Measurements from ENCODE around the gene TMEM19.

- TF ChIP-seq, protein P1, sequence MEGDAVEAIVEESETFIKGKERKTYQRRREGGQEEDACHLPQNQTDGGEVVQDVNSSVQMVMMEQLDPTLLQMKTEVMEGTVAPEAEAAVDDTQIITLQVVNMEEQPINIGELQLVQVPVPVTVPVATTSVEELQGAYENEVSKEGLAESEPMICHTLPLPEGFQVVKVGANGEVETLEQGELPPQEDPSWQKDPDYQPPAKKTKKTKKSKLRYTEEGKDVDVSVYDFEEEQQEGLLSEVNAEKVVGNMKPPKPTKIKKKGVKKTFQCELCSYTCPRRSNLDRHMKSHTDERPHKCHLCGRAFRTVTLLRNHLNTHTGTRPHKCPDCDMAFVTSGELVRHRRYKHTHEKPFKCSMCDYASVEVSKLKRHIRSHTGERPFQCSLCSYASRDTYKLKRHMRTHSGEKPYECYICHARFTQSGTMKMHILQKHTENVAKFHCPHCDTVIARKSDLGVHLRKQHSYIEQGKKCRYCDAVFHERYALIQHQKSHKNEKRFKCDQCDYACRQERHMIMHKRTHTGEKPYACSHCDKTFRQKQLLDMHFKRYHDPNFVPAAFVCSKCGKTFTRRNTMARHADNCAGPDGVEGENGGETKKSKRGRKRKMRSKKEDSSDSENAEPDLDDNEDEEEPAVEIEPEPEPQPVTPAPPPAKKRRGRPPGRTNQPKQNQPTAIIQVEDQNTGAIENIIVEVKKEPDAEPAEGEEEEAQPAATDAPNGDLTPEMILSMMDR (IDR thresholded peaks at IDR 0.05), result no peak
- TF ChIP-seq POLR2A (IDR thresholded peaks at IDR 0.05), result no peak
Observed at GRCh38 chr12:71691504-71692129, 5.7 kb downstream of the TMEM19 start.
